Gastroesophageal sphincter (tissue), 3 donors: ENCODE results near the gene SLIT3.

Experiments used
- CTCF ChIP-seq, 4 experiments: fragments of 200-600 bp in 2 of 4; fragments of 450-650 bp in 2 of 4; sonication (generic) in 1 of 4; IDR thresholded peaks; one replicate each; pipeline ENCODE4 v1.5.1; 2017 to 2019; ENCODE audit warnings: antibody characterized with exemption in 4 of 4, mild to moderate bottlenecking in 2 of 4, moderate library complexity in 2 of 4
- EP300 ChIP-seq: sonication (generic); formaldehyde crosslinking; IDR thresholded peaks from one replicate; pipeline ENCODE4 v1.6.1; 2017; ENCODE audit warnings: antibody characterized with exemption, mild to moderate bottlenecking
- POLR2A ChIP-seq, 2 donors: fragments of 450-650 bp; IDR thresholded peaks; one replicate each; pipeline ENCODE4 v1.6.1; 2017; ENCODE audit warnings: antibody characterized with exemption in 2 of 2, mild to moderate bottlenecking in 2 of 2, moderate library complexity in 1 of 2

GRCh38 chr5:168659286-168659847, 641.6 kb downstream of the SLIT3 start:
- TF ChIP-seq POLR2A (IDR thresholded peaks at IDR 0.05) (no peak), CTCF (IDR thresholded peaks at IDR 0.05) (no peak), EP300 (no peak)
